ENCODE measurements around the gene DEFB131A.
"Not testable (repeated sequence)": the region's sequence is repeated elsewhere in the genome, so short reads cannot be mapped to it uniquely, and the experiment has no call there.

Gene DEFB131A

GRCh38 chr4:9444114-9444513 is at the start of gene DEFB131A:
TSS of gene DEFB131A (plus strand) at chr4:9444414. CDS start at chr4:9444534, 120 bp downstream.
- not testable (repeated sequence) for DNase-seq

DNA sequence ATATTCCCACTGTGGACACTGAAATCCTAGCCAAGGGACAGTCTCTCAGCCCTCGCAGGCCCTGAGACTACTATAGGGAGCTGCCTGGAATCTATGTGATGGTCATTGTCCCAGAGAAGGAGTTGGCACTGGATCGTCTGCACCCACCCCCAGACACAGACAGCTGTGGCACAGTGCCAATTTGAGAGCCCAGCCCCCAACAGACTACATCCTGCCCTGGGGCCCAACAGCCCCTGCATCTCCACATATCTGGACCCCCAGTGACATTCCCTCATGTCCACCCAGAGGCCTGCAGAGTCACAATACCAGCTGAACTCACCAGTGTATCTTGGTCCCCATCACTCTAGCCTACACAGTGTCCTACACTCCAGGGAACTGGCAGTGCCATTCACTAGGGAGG is 38.4 kb upstream of the DEFB131A start:
- not testable (repeated sequence) for DNase-seq

DNA sequence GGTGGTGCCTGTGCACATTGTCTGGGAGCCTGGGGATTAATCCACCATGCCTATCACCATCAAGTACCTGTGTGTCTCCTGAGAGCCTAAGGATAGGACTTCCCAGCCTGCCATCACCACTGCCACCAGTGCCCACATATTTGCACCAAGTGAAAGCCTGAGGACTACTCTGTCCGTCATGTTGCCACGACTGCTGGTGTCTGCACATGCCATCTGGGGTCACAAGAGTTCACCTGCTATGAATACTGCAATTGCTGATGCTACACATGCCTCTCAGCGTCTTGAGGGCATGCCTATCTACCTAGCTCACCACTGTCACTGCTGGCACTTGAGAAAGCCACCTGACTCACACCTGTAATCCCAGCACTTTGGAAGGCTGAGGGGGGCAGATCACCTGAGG is 37.7 kb upstream of the DEFB131A start:
- not testable (repeated sequence) for DNase-seq

DNA sequence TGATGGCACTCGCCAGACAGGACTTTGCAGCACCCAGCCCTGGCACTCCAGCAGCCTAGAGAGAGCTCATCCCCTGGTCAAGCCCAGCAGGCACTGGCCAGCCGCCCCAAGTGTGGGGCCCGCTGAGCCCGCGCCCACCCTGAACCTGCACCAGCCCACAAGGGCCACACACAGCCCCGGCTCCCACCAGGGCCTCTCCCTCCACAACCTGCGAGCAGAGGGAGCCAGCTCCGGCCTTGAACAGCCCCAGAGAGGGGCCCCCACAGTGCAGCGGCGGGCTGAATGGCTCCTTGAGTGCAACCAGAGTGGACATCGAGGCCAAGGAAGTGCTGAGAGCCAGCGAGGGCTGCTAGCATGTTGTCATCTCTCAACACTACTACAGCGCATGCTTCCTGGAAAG is 34.4 kb upstream of the DEFB131A start:
- DNase-seq = no peak

GRCh38 chr4:9421884-9422455 is 22.2 kb upstream of the DEFB131A start:
- DNase-seq = not testable (repeated sequence)

GRCh38 chr4:9425916-9426315 is 18.3 kb upstream of the DEFB131A start:
- DNase-seq = not testable (repeated sequence)

DNA sequence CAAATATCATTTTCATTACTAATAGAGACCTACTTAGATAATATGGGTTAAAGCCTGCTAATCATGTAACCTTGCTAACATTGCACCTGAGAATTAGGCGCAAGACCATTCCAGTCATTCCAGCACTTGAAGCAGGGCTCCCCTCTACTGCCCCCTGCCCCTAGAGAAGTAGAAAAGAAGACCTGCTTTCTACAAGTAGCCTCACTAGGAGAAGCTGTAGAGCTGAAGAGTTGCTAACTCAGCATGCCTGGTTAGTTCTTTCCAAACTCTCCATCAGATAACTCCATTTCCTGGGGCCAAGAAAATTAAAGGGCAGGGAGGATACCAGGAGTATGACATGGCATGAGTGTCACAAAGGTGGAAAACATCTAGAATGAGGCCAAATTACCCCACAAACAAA is 14.2 kb upstream of the DEFB131A start:
- not testable (repeated sequence) for DNase-seq

GRCh38 chr4:9433320-9433719 is 10.9 kb upstream of the DEFB131A start:
- not testable (repeated sequence) for DNase-seq

DNA sequence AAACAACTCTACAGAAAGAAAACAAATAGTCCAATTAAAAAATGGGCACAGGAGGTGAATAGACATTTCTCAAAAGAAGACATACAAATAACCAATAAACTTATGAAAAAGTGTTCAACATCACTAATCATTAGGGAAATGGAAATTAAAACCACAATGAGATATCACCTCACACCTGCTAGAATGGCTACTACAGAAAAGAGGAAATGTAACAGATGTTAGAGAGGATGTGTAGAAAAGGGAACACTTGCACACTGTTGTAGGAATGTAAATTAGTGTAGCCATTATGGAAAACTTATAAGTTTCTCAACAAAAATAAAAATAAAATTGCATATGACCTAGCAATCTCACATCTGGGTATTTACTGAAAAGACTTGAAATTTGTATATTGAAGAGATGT is 7.5 kb upstream of the DEFB131A start:
- DNase-seq = not testable (repeated sequence)

- not testable (repeated sequence) for DNase-seq
Measured at GRCh38 chr4:9442355-9442754, 1.9 kb upstream of the DEFB131A start.

GRCh38 chr4:9444681-9445080 is 467 bp downstream of the DEFB131A start:
- DNase-seq = not testable (repeated sequence)

- DNase-seq = not testable (repeated sequence)
Measured at GRCh38 chr4:9452251-9452650, 8.0 kb downstream of the DEFB131A start.

DNA sequence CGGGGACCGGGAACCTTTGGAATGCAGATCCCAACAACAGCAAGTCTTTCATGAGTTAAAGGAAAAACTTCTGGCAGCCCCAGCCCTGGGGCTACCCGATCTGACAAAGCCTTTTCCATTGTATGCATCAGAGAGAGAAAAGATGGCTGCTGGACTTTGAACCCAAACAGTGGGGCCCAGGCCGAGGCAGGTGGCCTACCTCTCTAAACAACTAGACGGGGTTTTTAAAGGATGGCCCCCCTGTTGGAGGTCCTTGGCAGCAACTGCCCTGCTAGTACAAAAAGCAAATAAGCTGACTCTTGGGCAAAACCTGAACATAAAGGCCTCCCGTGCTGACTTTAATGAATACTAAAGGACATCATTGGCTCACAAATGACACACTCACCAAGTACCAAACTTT is 10.1 kb downstream of the DEFB131A start:
- DNase-seq = not testable (repeated sequence)

DNA sequence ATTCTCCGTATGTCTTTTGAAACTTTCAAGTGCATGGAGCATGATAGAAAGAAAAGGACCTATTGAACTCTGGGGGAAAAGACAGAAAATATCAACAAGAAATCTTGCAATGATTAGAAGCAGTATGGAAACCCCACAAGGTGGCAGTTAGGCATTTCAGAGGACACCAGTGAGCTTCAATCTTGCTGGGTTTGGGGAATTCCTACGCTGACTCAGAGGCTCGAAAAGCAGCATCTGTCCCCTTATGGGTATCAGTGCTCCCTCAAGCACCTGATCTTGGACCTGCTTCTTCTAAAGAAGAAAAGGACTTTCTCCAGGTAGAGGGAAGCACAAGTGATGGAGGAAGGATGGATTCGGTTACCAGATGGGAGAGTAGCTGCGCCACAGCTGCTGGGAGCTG is 10.8 kb downstream of the DEFB131A start:
- not testable (repeated sequence) for DNase-seq

DNA sequence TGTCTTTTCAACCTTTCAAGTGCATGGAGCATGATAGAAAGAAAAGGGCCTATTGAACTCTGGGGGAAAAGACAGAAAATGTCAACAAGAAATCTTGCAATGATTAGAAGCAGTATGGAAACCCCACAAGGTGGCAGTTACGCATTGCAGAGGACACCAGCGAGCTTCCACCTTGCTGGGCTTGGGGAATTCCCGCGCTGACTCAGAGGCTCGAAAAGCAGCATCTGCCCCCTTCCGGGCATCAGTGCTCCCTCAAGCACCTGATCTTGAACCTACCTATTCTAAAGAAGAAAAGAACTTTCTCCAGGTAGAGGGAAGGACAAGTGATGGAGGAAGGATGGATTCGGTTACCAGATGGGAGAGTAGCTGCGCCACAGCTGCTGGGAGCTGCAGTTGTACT is 35.3 kb downstream of the DEFB131A start:
- DNase-seq = not testable (repeated sequence)

- not testable (repeated sequence) for DNase-seq
Measured at GRCh38 chr4:9480066-9480465, 35.9 kb downstream of the DEFB131A start.

- DNase-seq = not testable (repeated sequence)
Measured at GRCh38 chr4:9482871-9483270, 38.7 kb downstream of the DEFB131A start.

DNA sequence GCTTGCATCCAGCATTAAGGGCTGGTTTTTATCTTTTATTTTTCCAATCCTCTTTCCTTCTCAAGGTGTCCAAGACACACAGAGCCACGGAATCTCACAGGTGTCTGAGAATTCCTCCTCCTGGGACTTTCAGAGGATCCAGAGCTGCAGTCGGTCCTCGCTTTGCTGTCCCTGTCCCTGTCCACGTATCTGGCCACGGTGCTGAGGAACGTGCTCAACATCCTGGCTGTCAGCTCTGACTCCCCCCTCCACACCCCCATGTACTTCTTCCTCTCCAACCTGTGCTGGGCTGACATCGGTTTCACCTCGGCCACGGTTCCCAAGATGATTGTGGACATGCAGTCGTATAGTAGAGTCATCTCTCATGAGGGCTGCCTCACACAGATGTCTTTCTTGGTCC is 39.5 kb downstream of the DEFB131A start:
- DNase-seq = not testable (repeated sequence)

DNA sequence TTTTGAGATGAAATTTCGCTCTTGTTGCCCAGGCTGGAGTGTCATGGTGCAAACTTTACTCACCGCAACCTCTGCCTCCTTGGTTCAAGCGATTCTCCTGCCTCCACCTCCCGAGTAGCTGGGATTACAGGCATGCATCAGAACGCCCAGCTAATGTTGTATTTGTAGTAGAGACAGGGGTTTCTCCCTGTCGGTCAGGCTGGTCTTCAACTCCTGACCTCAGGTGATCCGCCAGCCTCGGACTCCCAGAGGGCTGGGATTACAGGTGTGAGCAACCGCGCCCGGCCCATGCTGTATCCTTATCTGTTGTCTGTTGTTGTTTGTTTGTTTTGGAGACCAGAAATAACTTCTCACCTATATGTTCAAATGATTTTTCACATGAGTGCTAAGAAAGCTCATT is 42.7 kb downstream of the DEFB131A start:
- not testable (repeated sequence) for DNase-seq

GRCh38 chr4:9488796-9489195 is 44.6 kb downstream of the DEFB131A start:
- DNase-seq = not testable (repeated sequence)

DNA sequence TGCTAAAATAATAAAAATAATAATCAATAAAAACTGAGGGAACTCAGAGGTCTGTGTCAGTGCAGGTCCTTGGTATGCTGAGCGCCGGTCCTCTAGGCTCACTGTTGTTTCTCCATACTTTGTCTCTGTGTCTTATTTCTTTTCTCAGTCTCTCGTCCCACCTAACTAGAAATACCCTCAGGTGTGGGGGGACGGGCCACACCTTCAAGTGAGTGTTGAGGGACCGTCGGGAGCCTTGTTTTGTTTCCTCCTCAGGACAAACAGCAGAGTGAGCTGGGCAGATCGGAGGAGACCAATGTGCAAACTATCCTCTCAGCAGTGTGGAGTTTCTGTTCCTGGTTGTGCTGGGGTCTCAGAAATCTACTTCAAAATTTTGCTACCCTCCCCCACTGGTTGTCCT is 46.3 kb downstream of the DEFB131A start:
- DNase-seq = not testable (repeated sequence)

GRCh38 chr4:9490986-9491385 is 46.8 kb downstream of the DEFB131A start:
- not testable (repeated sequence) for DNase-seq

GRCh38 chr4:9493589-9493988 is 49.4 kb downstream of the DEFB131A start:
- not testable (repeated sequence) for DNase-seq

DNA sequence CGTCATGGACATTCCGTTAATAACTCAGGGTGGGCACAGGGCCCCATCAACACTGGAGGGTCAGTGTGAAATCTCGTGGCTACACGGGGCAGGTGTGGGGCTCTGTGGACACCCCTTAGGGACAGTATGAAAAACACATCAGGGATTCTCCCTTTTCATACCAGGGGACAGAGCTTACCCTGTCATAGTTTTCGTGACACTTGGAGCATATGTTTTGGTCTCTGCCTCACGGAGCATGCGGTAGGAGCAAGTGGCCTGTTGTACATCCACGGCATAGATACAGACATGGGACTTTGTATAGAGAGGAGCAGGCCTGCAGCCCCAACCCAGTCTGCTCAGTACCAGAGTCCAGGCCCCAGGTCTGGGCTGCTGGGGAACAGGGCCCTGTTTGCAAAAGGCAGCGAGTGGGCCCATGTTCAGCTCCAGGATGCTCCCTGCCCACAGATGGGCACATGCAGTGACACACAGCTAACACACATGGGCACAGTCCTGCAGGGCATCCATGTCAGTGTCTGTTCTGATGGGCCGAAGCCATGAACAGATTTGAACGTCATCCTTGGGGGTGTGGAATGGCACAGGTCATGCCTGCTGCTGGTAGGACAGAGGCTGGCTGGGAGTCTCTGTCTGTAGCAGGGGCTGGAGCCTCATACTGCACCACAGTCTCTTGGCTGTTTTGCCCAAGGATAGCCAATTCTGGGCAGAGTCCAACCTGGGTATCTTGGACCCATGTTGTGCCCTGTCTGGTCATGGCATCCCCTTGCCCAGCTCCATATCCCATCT is 50.2 kb downstream of the DEFB131A start:
- DNase-seq = not testable (repeated sequence)
